VCaP (cell line): ENCODE data around the gene RAB5B.

Experiments used
- H3K27ac ChIP-seq: fragments of 450-650 bp; 2 replicates; pipeline ENCODE4 v1.5.1; 2017
- TF ChIP-seq, protein P1 (sequence below): fragments of 450-650 bp; conservative IDR thresholded peaks from 2 replicates; pipeline ENCODE4 v1.5.1; 2017; ENCODE audit warnings: mild to moderate bottlenecking, moderate library complexity

RAB5B gene

DNA sequence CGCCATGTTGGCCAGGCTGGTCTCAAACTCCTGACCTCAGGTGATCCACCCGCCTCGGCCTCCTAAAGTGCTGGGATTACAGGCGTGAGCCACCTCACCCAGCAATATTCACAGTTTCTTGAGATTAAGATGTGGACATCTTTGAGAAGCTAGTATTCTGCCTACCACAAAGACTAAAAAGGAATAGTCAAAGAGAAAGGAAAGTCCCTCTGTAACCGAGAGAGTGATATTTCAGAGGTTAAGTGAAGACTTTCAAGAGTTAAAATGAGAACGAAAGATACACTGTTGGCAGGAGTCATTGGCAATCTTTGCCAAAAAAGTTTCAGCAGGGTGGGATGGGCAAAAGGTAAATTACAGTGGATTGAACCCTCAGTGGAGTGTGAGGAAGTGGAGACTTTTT, 27.3 kb upstream of the RAB5B start:
- no peak overlapping the region for H3K27ac ChIP-seq
- TF ChIP-seq, protein P1, sequence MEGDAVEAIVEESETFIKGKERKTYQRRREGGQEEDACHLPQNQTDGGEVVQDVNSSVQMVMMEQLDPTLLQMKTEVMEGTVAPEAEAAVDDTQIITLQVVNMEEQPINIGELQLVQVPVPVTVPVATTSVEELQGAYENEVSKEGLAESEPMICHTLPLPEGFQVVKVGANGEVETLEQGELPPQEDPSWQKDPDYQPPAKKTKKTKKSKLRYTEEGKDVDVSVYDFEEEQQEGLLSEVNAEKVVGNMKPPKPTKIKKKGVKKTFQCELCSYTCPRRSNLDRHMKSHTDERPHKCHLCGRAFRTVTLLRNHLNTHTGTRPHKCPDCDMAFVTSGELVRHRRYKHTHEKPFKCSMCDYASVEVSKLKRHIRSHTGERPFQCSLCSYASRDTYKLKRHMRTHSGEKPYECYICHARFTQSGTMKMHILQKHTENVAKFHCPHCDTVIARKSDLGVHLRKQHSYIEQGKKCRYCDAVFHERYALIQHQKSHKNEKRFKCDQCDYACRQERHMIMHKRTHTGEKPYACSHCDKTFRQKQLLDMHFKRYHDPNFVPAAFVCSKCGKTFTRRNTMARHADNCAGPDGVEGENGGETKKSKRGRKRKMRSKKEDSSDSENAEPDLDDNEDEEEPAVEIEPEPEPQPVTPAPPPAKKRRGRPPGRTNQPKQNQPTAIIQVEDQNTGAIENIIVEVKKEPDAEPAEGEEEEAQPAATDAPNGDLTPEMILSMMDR = no peak

DNA sequence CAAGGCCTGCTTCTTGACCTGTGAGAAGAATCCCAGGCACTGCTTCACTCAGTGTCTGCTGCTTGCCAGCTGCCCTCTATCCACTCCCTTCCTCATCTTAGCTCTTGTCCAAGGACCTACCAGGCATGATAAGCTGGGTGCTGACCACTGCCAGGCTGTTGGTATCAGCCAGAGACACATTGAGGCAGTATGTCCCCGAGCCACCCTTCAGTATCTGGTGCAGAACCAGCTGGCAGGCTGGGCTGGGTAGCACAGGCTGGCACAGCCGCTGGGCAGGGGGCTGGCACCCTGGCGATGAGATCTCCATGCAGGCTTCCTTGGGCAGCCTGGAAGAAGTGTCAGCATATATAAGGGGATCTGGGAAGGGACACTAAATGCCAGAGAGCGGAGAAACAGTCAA, 18.5 kb upstream of the RAB5B start:
- TF ChIP-seq, protein P1 = no peak
- H3K27ac ChIP-seq = no peak overlapping the region

DNA sequence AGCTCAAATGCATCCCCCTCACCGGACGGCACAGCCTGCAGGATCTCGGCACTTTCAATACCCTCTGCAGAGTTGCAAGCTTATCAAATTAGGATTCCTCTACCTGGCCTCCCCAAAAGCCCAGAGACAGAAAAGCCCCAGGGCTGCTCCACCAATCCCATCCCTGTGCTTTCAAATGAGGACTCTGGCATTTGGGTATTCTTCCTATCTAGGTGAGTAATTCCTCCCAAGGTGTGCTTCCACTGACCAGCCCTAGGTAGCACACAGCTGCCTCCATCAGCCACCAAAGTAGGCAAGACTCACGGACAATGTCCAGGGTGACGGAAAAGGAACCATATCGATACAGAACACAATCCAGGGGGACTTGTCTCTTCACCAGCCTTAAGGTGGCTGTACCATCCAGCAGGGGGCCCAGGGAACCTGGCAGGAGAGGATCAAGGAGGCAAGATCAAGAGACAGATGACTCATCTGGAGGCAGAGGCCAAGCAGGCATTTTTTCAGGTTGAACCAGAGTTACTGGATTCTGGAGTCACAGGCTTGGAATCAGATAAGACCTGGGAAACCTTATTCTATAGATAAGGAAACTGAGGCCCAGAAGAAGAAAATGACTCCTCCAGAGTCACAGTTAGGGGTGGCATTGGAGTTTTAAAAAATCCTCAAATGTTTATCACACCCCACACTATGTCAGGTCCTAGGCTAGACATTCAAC, 17.9 kb upstream of the RAB5B start:
- TF ChIP-seq, protein P1 = peak; percentile 29; the same call in 1 of the 2 replicates
- H3K27ac ChIP-seq = no peak overlapping the region

DNA sequence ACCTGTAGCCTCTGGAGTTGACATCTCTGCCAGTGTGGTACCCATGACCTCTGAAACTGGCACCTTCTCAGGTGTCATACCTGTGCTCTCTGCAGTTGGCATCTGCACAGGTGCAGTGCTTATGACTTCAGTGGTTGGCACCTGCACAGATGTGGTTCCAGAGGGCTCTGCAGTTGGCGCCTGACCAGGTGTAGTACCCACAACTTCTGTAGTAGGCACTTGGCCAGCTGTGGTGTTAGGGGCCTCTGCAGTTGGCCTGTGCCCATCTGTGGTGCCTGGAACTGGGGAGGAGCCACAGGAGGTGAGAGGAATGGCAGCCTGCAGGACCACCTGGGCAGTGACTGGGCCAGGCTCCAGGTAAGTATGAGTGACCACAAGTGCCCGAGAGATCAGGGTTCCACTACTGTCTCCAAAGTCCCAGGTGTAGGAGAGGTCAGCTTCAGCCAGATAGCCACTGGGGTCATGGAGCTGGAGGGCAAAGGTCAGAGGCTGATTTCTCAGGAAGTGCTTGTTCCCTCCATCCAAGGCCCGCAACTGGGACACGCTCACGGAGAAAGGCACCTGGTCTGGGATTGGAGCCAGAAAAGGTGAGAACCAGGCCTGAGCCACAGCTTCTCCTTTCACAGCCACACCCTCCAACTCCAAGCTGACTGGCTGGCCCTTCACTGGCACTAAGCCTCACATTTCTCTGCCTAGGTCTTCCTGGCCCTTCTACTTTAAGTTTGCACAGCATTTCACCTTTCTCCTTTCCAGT, 16.6 kb upstream of the RAB5B start:
- H3K27ac ChIP-seq = no peak overlapping the region

DNA sequence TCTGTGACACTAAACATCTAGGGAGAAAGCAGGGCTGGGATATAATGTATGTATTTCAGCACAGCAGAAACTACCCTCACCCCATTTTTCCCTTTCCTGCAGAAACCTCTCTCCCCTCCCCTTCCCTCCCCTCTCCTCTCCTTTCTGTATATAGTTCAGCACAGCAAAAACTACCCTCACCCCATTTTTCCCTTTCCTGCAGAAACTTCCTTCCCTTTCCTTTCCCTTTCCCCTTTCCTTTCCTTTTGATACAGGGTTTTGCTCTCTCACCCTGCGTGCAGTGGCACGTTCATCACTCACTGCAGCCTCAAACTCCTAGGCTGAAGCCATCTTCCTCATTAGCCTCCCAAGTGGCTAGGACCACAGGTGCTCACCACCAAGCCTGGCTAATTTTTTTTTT, 10.1 kb upstream of the RAB5B start:
- TF ChIP-seq, protein P1 = no peak
- no peak overlapping the region for H3K27ac ChIP-seq

More for the DNA sequence above, 16.6 kb upstream of the RAB5B start:
- TF ChIP-seq, protein P1 = no peak

DNA sequence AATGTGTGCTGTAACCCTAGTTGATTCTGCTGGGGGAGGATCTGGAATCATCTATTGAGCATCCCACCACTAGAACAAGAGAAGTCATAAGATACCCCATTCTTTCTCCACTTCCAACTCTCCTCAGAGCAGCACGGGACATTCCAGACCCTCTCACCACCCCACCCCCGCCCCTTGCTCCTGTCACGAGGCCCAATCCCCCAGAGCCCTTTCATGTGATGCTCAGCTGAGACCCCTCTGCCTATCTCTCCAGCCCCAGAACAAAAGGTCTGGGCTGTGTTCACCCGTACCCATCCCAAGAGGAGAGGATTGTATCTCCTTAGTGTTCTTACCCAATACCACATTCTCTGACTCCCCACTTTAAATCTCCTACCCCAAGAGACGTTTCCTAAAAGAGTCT, 8.6 kb upstream of the RAB5B start:
- TF ChIP-seq, protein P1 = no peak
- H3K27ac ChIP-seq = no peak overlapping the region

DNA sequence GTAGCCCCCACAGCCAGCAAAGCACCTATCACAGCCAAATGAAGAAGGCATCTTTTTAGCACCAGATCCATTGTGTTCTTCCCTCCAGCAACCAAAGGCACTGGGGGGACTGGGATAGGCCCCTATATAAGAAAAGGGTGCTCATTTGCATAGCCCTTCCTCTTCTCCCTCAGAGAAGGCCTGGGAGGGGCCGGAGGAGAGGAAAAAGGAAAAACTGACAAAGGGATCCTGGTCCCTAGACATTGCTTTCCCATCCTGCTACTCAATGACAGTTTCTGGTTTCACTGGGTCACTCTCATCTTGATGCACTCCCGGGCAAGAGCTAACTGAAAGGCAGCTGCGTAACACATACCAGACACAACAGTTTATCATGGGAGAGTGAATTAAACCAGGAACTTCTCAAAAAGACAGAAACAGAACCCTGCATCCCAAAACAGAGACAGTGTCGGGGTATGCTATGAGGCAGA, 7.9 kb upstream of the RAB5B start, which contains the start of gene PMEL:
Gene PMEL (minus strand): TSS at position 102 of the 467 bp plus-strand sequence. CDS start 31 bp downstream, at position 71.
- TF ChIP-seq, protein P1 = no peak
- H3K27ac ChIP-seq = peak within 1 kb of the TSS; percentile 82
